ENCODE data around the gene AGO3. TPM values are rescaled to one million over a fixed set of nuclear protein-coding genes. Genes with fewer than 3 reads are reported as not detected.

The AGO3 gene
- total and polyA plus RNA-seq, 2 donors (not counting 3 experiments of a cell fraction or from before 2014, with no cell fraction given), result 10.4 to 21.1 TPM

- Histone ChIP-seq H3K27ac (ENCODE audit: insufficient read depth, low read depth, low read length) (no peak overlapping the region), H3K36me3 (ENCODE audit: control insufficient read depth in 2 of 2, extremely low read depth in 1 of 2, insufficient read depth in 2 of 2, low read length in 2 of 2) (no peaks in the 10 kb centered on the region), H3K79me2 (ENCODE audit: control insufficient read depth, insufficient read depth, low read length) (no peaks in the 10 kb centered on the region), H4K20me1 (replicated peaks; ENCODE audit: control insufficient read depth, extremely low read depth, insufficient read depth, low read length) (no peaks in the 10 kb centered on the region), H3K4me1 (ENCODE audit: control insufficient read depth, extremely low read depth, insufficient read depth, low read length) (no peaks in the 10 kb centered on the region), H3K9ac (replicated peaks; ENCODE audit: extremely low read depth, insufficient read depth, low read length) (no peak overlapping the region), H2AFZ (ENCODE audit: low read depth, low read length) (no peak overlapping the region), H3K9me3 (replicated peaks; ENCODE audit: control insufficient read depth, insufficient read depth, low read length) (no peaks in the 10 kb centered on the region), H3K4me3 (replicated peaks in 1 of 3; ENCODE audit: insufficient read depth in 1 of 3, low read depth in 1 of 3, low read length in 3 of 3) (no peak overlapping the region), H3K9me1 (replicated peaks; ENCODE audit: control insufficient read depth, extremely low read depth, insufficient read depth, low read length) (no peaks in the 10 kb centered on the region), H3K27me3 (ENCODE audit: control insufficient read depth in 2 of 2, insufficient read depth in 2 of 2, low read length in 2 of 2) (no peaks in the 10 kb centered on the region), H3K4me2 (ENCODE audit: insufficient read depth, low read length) (no peak overlapping the region)
- no peak for DNase-seq (ENCODE audit: low read depth, low spot score)
- FAIRE-seq, result no peak
- ChIA-PET POLR2A (no interaction called here), CTCF (interaction anchor here (0.8 to 13.8 kb wide), 4 partner anchors 10 to 81 kb away, joined by 3 to 233 read pairs (median 8); no protein-coding TSS in a partner anchor)
- intact Hi-C loops (cut with micrococcal nuclease), result no loop called here
- BruUV-seq (replicated peaks), result no TSS peak
- no peak for TF ChIP-seq POLR2A (IDR thresholded peaks at IDR 0.05; ENCODE audit: low read depth, low read length)
- TF ChIP-seq JUN (IDR thresholded peaks at IDR 0.05; ENCODE audit: borderline replicate concordance, insufficient read depth, insufficient read length, low read depth), result no peak
- TF ChIP-seq MYC (IDR thresholded peaks at IDR 0.05; ENCODE audit: low read depth, low read length), result no peak
- TF ChIP-seq GATA2 (IDR thresholded peaks at IDR 0.05; ENCODE audit: insufficient read depth, insufficient read length, low read depth, low read length), result no peak
- TF ChIP-seq MAX (IDR thresholded peaks at IDR 0.05; ENCODE audit: insufficient read depth, insufficient read length), result no peak
- no peak for TF ChIP-seq CTCF (IDR thresholded peaks at IDR 0.05; ENCODE audit: extremely low read depth in 1 of 2, insufficient read depth in 1 of 2, low read depth in 1 of 2, low read length in 2 of 2)
- no peak for TF ChIP-seq EZH2 (IDR thresholded peaks at IDR 0.05; ENCODE audit: borderline replicate concordance, low read depth, low read length, severe bottlenecking)
- TF ChIP-seq POLR2AphosphoS5 (IDR thresholded peaks at IDR 0.05; ENCODE audit: insufficient read depth, low read depth, low read length), result no peak
- no peak for TF ChIP-seq FOS (IDR thresholded peaks at IDR 0.05; ENCODE audit: borderline replicate concordance, insufficient read depth, low read length)
- dilution Hi-C loops (cut with MboI; ENCODE audit: extremely low pct_ligation_motif_present, low sequenced_read_pairs), result no loop called here
These were observed 176.5 kb downstream of the AGO3 start for GRCh38 chr1:36107394-36107793.

All from endothelial cell of umbilical vein (primary cell).